C4-2B (cell line): Measurements from ENCODE around the gene NLGN3.
A peak's percentile ranks its signal among the peaks of the same experiment; 100 is the strongest.

Experiments
- ZFX ChIP-seq: fragments of 450-650 bp; IDR thresholded peaks from 2 replicates; pipeline ENCODE4 v1.6.1; 2017
- TF ChIP-seq, protein P1 (sequence below): fragments of 450-650 bp; conservative IDR thresholded peaks from 2 replicates; pipeline ENCODE4 v1.5.1; 2017; ENCODE audit warnings: mild to moderate bottlenecking

- TF ChIP-seq, protein P1, sequence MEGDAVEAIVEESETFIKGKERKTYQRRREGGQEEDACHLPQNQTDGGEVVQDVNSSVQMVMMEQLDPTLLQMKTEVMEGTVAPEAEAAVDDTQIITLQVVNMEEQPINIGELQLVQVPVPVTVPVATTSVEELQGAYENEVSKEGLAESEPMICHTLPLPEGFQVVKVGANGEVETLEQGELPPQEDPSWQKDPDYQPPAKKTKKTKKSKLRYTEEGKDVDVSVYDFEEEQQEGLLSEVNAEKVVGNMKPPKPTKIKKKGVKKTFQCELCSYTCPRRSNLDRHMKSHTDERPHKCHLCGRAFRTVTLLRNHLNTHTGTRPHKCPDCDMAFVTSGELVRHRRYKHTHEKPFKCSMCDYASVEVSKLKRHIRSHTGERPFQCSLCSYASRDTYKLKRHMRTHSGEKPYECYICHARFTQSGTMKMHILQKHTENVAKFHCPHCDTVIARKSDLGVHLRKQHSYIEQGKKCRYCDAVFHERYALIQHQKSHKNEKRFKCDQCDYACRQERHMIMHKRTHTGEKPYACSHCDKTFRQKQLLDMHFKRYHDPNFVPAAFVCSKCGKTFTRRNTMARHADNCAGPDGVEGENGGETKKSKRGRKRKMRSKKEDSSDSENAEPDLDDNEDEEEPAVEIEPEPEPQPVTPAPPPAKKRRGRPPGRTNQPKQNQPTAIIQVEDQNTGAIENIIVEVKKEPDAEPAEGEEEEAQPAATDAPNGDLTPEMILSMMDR = peak; percentile 70
- no peak for TF ChIP-seq ZFX
These were observed 34.3 kb downstream of the NLGN3 start for GRCh38 chrX:71178908-71179307.
